ENCODE results near the gene SCLY.

The SCLY gene

DNA sequence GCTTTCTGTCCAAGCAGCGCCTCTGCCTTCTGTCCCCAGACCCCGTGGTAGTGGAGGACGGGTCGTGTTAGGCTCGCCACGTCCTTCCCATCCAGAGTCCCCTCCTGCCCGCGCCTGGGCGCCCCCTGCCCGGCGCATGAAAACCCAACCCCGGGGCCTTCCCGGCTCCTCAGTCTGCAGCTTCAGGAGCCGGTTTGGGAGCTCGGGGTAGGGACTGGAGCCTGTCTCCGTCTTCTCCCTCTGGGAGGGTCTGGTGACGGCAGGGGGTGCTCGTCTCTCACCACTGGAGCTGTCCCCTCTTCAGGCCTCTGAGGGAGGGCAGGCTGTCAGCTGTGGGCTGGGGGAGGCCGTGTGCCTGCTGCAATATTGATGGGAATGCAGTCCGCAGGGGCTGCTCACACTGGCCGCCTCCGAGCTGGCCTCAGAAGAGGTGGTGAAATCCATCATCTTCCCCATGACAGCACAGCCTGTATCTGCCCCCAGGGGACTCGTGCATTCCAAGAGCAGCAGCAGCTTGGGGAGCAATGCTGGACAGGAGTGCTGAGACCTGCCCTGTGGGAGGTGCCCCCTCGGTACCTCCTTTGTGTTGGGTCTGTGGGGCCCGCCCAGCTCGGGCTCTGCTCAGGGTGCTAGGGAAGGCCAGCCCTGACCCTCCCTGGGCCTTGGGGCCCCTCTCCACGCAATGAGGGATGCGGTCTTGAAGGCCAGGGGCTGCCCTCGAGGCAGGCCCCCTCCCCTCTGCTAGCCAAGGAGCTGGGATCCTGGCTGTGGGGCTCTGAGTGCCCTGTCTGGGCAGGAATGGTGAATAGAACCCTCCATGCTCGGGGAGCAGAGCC, 59.9 kb downstream of the SCLY start:
- Histone ChIP-seq H3K4me3 (ENCODE audit: low read length, poor library complexity, severe bottlenecking) (no peak overlapping the region), H3K79me2 (ENCODE audit: insufficient read depth, low read length) (no peaks in the 10 kb centered on the region), H4K20me1 (ENCODE audit: insufficient read depth, low read length, poor library complexity, severe bottlenecking) (no peaks in the 10 kb centered on the region), H3K9me3 (ENCODE audit: insufficient read depth, low read depth, low read length) (no peaks in the 10 kb centered on the region), H3K27me3 (ENCODE audit: insufficient read depth, low read length, poor library complexity, severe bottlenecking) (no peaks in the 10 kb centered on the region), H3K36me3 (ENCODE audit: insufficient read depth, low read length) (no peaks in the 10 kb centered on the region), H3F3A (ENCODE audit: low read depth) (no peaks in the 10 kb centered on the region), H3K4me1 (ENCODE audit: insufficient read depth, low read length, poor library complexity, severe bottlenecking) (no peaks in the 10 kb centered on the region), H3K9me2 (replicated peaks; ENCODE audit: low read depth, low read length) (no peaks in the 10 kb centered on the region), H3K4me2 (ENCODE audit: low read depth, low read length, poor library complexity, severe bottlenecking) (no peak overlapping the region), H2AFZ (ENCODE audit: low read length) (no peak overlapping the region), H3K9ac (ENCODE audit: low read depth, low read length, poor library complexity, severe bottlenecking) (no peak overlapping the region)
- TF ChIP-seq EZH2phosphoT487 (IDR thresholded peaks at IDR 0.05; ENCODE audit: borderline replicate concordance): no peak
- TF ChIP-seq, protein P1, sequence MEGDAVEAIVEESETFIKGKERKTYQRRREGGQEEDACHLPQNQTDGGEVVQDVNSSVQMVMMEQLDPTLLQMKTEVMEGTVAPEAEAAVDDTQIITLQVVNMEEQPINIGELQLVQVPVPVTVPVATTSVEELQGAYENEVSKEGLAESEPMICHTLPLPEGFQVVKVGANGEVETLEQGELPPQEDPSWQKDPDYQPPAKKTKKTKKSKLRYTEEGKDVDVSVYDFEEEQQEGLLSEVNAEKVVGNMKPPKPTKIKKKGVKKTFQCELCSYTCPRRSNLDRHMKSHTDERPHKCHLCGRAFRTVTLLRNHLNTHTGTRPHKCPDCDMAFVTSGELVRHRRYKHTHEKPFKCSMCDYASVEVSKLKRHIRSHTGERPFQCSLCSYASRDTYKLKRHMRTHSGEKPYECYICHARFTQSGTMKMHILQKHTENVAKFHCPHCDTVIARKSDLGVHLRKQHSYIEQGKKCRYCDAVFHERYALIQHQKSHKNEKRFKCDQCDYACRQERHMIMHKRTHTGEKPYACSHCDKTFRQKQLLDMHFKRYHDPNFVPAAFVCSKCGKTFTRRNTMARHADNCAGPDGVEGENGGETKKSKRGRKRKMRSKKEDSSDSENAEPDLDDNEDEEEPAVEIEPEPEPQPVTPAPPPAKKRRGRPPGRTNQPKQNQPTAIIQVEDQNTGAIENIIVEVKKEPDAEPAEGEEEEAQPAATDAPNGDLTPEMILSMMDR (conservative IDR thresholded peaks at IDR 0.05; ENCODE audit: low read length): no peak

DNA sequence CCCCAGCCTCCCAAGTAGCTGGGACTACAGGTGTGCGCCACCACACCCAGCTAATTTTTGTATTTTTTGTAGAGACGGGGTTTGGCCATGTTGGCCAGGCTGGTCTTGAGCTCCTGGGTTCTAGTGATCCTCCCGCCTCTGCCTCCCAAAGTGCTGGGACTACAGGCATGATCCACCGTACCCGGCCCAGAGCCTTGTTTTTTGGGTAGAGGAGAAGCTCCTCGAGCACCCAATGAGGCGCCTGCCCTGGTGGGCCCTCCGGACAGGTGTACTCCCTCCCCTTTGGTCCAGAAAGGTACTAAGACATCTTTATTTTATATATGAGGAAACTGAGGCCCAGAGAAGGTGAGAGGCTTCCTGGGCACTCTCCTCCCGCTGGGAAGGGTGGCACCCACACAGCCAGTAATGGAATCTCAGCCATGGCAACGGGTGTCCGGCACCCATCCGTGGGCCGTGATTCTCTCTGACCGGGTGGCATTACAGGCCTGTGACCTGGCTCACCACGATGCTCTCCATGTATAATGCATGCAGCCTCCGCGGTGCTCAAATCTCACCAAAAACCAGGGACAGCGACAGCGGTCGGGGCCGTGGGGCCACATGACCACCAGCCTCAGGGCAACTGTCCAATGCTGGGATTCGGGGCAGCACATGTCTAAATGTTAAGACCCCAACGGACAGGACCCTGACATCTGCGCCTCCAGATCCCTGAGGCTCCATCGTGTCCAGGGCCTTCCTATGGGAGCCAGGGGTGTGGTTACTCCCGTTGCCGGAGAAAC, 60.9 kb downstream of the SCLY start:
- TF ChIP-seq EZH2phosphoT487 (IDR thresholded peaks at IDR 0.05; ENCODE audit: borderline replicate concordance): no peak
- Histone ChIP-seq H4K20me1 (ENCODE audit: insufficient read depth, low read length, poor library complexity, severe bottlenecking) (no peaks in the 10 kb centered on the region), H3K4me3 (ENCODE audit: low read length, poor library complexity, severe bottlenecking) (no peak overlapping the region), H3K9ac (ENCODE audit: low read depth, low read length, poor library complexity, severe bottlenecking) (no peak overlapping the region), H2AFZ (ENCODE audit: low read length) (no peak overlapping the region), H3K4me2 (ENCODE audit: low read depth, low read length, poor library complexity, severe bottlenecking) (no peak overlapping the region), H3F3A (ENCODE audit: low read depth) (no peaks in the 10 kb centered on the region), H3K79me2 (ENCODE audit: insufficient read depth, low read length) (no peaks in the 10 kb centered on the region), H3K4me1 (ENCODE audit: insufficient read depth, low read length, poor library complexity, severe bottlenecking) (no peaks in the 10 kb centered on the region), H3K9me3 (ENCODE audit: insufficient read depth, low read depth, low read length) (no peaks in the 10 kb centered on the region), H3K9me2 (replicated peaks; ENCODE audit: low read depth, low read length) (no peaks in the 10 kb centered on the region), H3K36me3 (ENCODE audit: insufficient read depth, low read length) (no peaks in the 10 kb centered on the region), H3K27me3 (ENCODE audit: insufficient read depth, low read length, poor library complexity, severe bottlenecking) (no peaks in the 10 kb centered on the region)

DNA sequence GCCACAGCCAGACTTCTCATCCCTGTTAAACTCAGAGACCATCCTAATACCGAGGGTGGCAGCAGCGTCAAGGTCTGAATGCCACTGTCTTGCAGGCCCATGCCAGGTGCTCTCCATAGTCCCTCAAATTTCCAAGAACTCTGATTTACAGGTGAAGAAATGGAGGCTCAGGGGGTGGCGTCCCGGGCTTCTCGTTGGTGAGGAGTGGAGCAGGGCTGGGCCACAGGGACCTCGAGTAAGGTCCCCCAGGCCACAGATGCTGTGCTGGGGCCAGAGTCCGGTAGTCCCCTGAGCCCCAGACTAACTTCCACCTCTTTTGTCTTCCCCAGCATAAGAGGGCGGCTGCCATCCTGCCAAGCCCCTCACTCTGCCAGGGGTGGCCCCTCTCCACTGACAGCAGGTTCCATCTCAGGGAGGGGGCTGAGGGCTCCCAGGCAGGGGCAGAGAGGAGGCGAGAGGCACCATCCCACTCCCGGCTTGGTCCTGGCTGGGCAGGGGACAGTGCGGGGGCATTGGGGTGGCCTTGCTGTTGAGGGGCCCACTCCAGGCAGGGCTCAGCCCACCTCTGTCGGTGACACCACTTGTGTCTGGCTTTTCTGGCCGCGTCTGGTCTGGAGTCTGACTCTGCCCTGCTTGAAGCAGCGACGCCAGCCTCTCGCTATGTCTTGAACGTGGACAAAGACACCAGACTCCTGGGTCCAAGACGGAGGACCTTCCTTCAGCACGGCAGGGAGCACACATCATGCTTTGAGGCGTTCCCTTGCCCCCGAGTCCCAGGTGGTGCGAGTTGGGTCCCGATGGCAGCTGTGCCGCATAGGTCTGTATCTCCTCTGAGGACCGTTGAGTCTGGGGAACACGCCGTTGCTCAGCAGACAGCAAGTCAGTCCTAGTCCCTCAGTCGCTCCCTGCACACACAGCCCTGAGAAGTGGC, 61.8 kb downstream of the SCLY start:
- no peaks in the 10 kb centered on the region for H3K9me2 ChIP-seq (replicated peaks; ENCODE audit: low read depth, low read length)
- TF ChIP-seq, protein P1 (conservative IDR thresholded peaks at IDR 0.05; ENCODE audit: low read length): no peak
- no peak for TF ChIP-seq EZH2phosphoT487 (IDR thresholded peaks at IDR 0.05; ENCODE audit: borderline replicate concordance)
- no peak overlapping the region for H2AFZ ChIP-seq (ENCODE audit: low read length)
- H3K36me3 ChIP-seq (ENCODE audit: insufficient read depth, low read length): no peaks in the 10 kb centered on the region
- no peak overlapping the region for H3K4me2 ChIP-seq (ENCODE audit: low read depth, low read length, poor library complexity, severe bottlenecking)
- H3K4me1 ChIP-seq (ENCODE audit: insufficient read depth, low read length, poor library complexity, severe bottlenecking): no peaks in the 10 kb centered on the region
- no peaks in the 10 kb centered on the region for H3F3A ChIP-seq (ENCODE audit: low read depth)
- H3K4me3 ChIP-seq (ENCODE audit: low read length, poor library complexity, severe bottlenecking): no peak overlapping the region
- H3K79me2 ChIP-seq (ENCODE audit: insufficient read depth, low read length): no peaks in the 10 kb centered on the region
- H3K9ac ChIP-seq (ENCODE audit: low read depth, low read length, poor library complexity, severe bottlenecking): no peak overlapping the region
- no peaks in the 10 kb centered on the region for H3K27me3 ChIP-seq (ENCODE audit: insufficient read depth, low read length, poor library complexity, severe bottlenecking)
- no peaks in the 10 kb centered on the region for H3K9me3 ChIP-seq (ENCODE audit: insufficient read depth, low read depth, low read length)
- no peaks in the 10 kb centered on the region for H4K20me1 ChIP-seq (ENCODE audit: insufficient read depth, low read length, poor library complexity, severe bottlenecking)
